ENCODE measurements around the gene ABAT. TPM values are rescaled to one million over a fixed set of nuclear protein-coding genes. Genes with fewer than 3 reads are reported as not detected.
A peak's percentile ranks its signal among the peaks of the same experiment; 100 is the strongest.

Gene ABAT
- total and polyA plus RNA-seq, 2 donors (not counting 1 experiment from before 2014, with no cell fraction given), result 6.2 to 14.3 TPM

- peak within 1 kb of the TSS; percentile 95 for H3K27ac Mint-ChIP-seq
- peak; percentile 97 for ATAC-seq (ENCODE audit: low read depth)
- H3K4me3 Mint-ChIP-seq, result peak within 1 kb of the TSS; percentile 97
- peaks cover 71% of the 10 kb centered on the region for H3K79me2 ChIP-seq (ENCODE audit: control insufficient read depth, insufficient read depth, low read length)
- peak within 1 kb of the TSS; percentile 76 for H3K4me2 ChIP-seq (replicated peaks; ENCODE audit: low read depth, low read length, poor library complexity, severe bottlenecking)
- CTCF ChIA-PET, result interaction anchor here (1.0 to 1.5 kb wide), 5 partner anchors 72 to 342 kb away, joined by 3 to 4 read pairs (median 3); no protein-coding TSS in a partner anchor
- H3K27me3 Mint-ChIP-seq, result no peaks in the 10 kb centered on the region
- intact Hi-C loops (cut with micrococcal nuclease), result loop anchor here (1.0 to 5.0 kb wide), 5 partner anchors 72 to 165 kb away; partner anchors contain the start of genes ABAT, CARHSP1, LITAFD and USP7
- H3K9me3 ChIP-seq (ENCODE audit: control extremely low read depth in 1 of 3, control insufficient read depth in 2 of 3, insufficient read depth in 1 of 3, low read length in 2 of 3), result no peaks in the 10 kb centered on the region
- no peak for TF ChIP-seq EZH2 (IDR thresholded peaks at IDR 0.05; ENCODE audit: borderline replicate concordance, insufficient read depth, low read depth, low read length, poor library complexity, severe bottlenecking)
- no peak for TF ChIP-seq CTCF (IDR thresholded peaks at IDR 0.05)
- H3K4me1 Mint-ChIP-seq, result peaks cover 34% of the 10 kb centered on the region
- peak within 1 kb of the TSS; percentile 85 for H2AFZ ChIP-seq (ENCODE audit: insufficient read depth, low read depth, low read length, poor library complexity, severe bottlenecking)
- DNase-seq, result peak; percentile 97
- peak within 1 kb of the TSS; percentile 81 for H3K9ac ChIP-seq (ENCODE audit: low read length)
- no peaks in the 10 kb centered on the region for H3K27me3 ChIP-seq (replicated peaks in 1 of 4; ENCODE audit: control extremely low read depth in 1 of 4, control insufficient read depth in 3 of 4, insufficient read depth in 4 of 4, low read length in 3 of 4)
- WGBS (ENCODE audit: insufficient coverage), result under 1% methylated on average over 59 of the region's 61 CpGs
- H3K36me3 ChIP-seq (replicated peaks in 1 of 2; ENCODE audit: control extremely low read depth in 1 of 2, control insufficient read depth in 1 of 2, extremely low read depth in 1 of 2, insufficient read depth in 2 of 2, low read length in 1 of 2), result peaks cover 0 to 12% of the 10 kb centered on the region in 2 experiments
- peak within 1 kb of the TSS; percentile 69 to 91 for H3K27ac ChIP-seq (ENCODE audit: low read length in 2 of 2)
- H3K9me3 Mint-ChIP-seq (ENCODE audit: insufficient read depth), result no peaks in the 10 kb centered on the region
- H4K20me1 ChIP-seq (ENCODE audit: control insufficient read depth, insufficient read depth, low read length, poor library complexity, severe bottlenecking), result peaks cover 23% of the 10 kb centered on the region
- POLR2A ChIA-PET, result interaction anchor here (1.1 to 1.6 kb wide), 3 partner anchors 72 to 294 kb away, joined by 3 to 5 read pairs (median 4); partner anchors contain the start of genes CARHSP1, HAPSTR1 and METTL22
- H3K4me1 ChIP-seq (ENCODE audit: control insufficient read depth in 2 of 2, insufficient read depth in 2 of 2, low read length in 2 of 2), result peaks cover 29 to 31% of the 10 kb centered on the region in 2 donors
- peak within 1 kb of the TSS; percentile 69 to 98 (median 73) for H3K4me3 ChIP-seq (ENCODE audit: control extremely low read depth in 1 of 5, extremely low read depth in 1 of 5, insufficient read depth in 1 of 5, low read depth in 2 of 5, low read length in 4 of 5)
These were observed 123.2 kb downstream of the ABAT start, which contains the start of the genes PMM2 and TMEM186 for GRCh38 chr16:8797364-8798173. Gene PMM2, plus strand, starts transcription at chr16:8797839. Its CDS starts 44 bp downstream, at chr16:8797883. Gene TMEM186, minus strand, starts transcription at chr16:8797639. Its CDS starts 25 bp downstream, at chr16:8797614.

All from B cell (primary cell).